HG03066 (cell line): ENCODE measurements around the gene CAMSAP1.

ENCODE experiments used
- ATAC-seq: cut with Tn5 transposase; IDR thresholded peaks from one replicate; pipeline ENCODE4 v1.9.1; 2021; ENCODE audit warnings: low read depth; ENCODE audit not compliant: unreplicated experiment

CAMSAP1 gene

GRCh38 chr9:135796784-135797485, 110.4 kb downstream of the CAMSAP1 start:
- no peak for ATAC-seq

- ATAC-seq = no peak
These were observed 112.0 kb downstream of the CAMSAP1 start for GRCh38 chr9:135795391-135795790.

GRCh38 chr9:135794361-135794885, 112.9 kb downstream of the CAMSAP1 start:
- no peak for ATAC-seq

GRCh38 chr9:135794057-135794335, 113.3 kb downstream of the CAMSAP1 start:
- no peak for ATAC-seq

- ATAC-seq = no peak
These were observed 113.9 kb downstream of the CAMSAP1 start for GRCh38 chr9:135793221-135794056.

GRCh38 chr9:135792268-135793128, 114.8 kb downstream of the CAMSAP1 start:
- no peak for ATAC-seq

- ATAC-seq = no peak
These were observed 115.7 kb downstream of the CAMSAP1 start for GRCh38 chr9:135791431-135792267.

- no peak for ATAC-seq
These were observed 116.5 kb downstream of the CAMSAP1 start for GRCh38 chr9:135790850-135791249.

- ATAC-seq = no peak
These were observed 117.0 kb downstream of the CAMSAP1 start for GRCh38 chr9:135790356-135790755.

GRCh38 chr9:135789838-135790291, 117.5 kb downstream of the CAMSAP1 start:
- ATAC-seq = no peak

GRCh38 chr9:135788576-135789300, 118.6 kb downstream of the CAMSAP1 start:
- ATAC-seq = no peak

GRCh38 chr9:135787776-135788575, 119.4 kb downstream of the CAMSAP1 start:
- ATAC-seq = no peak

GRCh38 chr9:135787317-135787716, 120.0 kb downstream of the CAMSAP1 start:
- no peak for ATAC-seq

GRCh38 chr9:135786146-135786690, 121.1 kb downstream of the CAMSAP1 start:
- ATAC-seq = no peak

- ATAC-seq = no peak
These were observed 122.3 kb downstream of the CAMSAP1 start for GRCh38 chr9:135785013-135785575.

- no peak for ATAC-seq
These were observed 123.7 kb downstream of the CAMSAP1 start for GRCh38 chr9:135783540-135784245.

- no peak for ATAC-seq
These were observed 124.4 kb downstream of the CAMSAP1 start for GRCh38 chr9:135782946-135783345.
